Upper lobe of left lung (tissue), 6 donors: Measurements from ENCODE around the gene PCP2. TPM values are rescaled to one million over a fixed set of nuclear protein-coding genes. Genes with fewer than 3 reads are reported as not detected.

Source experiments
- ATAC-seq, 2 donors: fragments of 200-7000 bp; cut with Tn5 transposase; one replicate each; pipeline ENCODE4 v1.9.1; 2022; ENCODE audit warnings: mild to moderate bottlenecking in 2 of 2, moderate library complexity in 2 of 2; ENCODE audit not compliant: low FRiP score in 2 of 2
- DNase-seq, 2 donors: peaks; one replicate each; pipeline ENCODE4 v3.0.0-alpha.2; 2019 to 2020
- H3K27ac ChIP-seq, 4 donors: fragments of 200-600 bp; sonication (generic); one replicate each; pipeline ENCODE4 v1.5.1; 2016 to 2019
- H3K27me3 ChIP-seq, 4 donors: fragments of 200-600 bp; sonication (generic); one replicate each; pipeline ENCODE4 v1.5.1; 2017 to 2019
- H3K36me3 ChIP-seq, 4 donors: fragments of 200-600 bp; sonication (generic); one replicate each; pipeline ENCODE4 v1.5.1; 2016 to 2019
- H3K4me1 ChIP-seq, 4 donors: fragments of 200-600 bp; sonication (generic); one replicate each; pipeline ENCODE4 v1.5.1; 2018 to 2019
- H3K4me3 ChIP-seq, 4 donors: fragments of 200-600 bp; sonication (generic); one replicate each; pipeline ENCODE4 v1.5.1; 2017 to 2019; ENCODE audit warnings: mild to moderate bottlenecking in 2 of 4, moderate library complexity in 1 of 4
- H3K9me3 ChIP-seq, 4 donors: fragments of 200-600 bp; sonication (generic); one replicate each; pipeline ENCODE4 v1.5.1; 2018 to 2019
- EP300 ChIP-seq, 4 donors: sonication (generic); formaldehyde crosslinking; IDR thresholded peaks; one replicate each; pipeline ENCODE4 v1.5.1; 2017; ENCODE audit warnings: antibody characterized with exemption in 4 of 4, control low read depth in 2 of 4
- POLR2A ChIP-seq, 4 donors: fragments of 450-650 bp; IDR thresholded peaks; one replicate each; pipeline ENCODE4 v1.5.1; 2016 to 2017; ENCODE audit warnings: antibody characterized with exemption in 4 of 4, mild to moderate bottlenecking in 2 of 4
- POLR2AphosphoS5 ChIP-seq, 2 donors: sonication (generic); formaldehyde crosslinking; IDR thresholded peaks; one replicate each; pipeline ENCODE4 v1.5.1; 2017; ENCODE audit warnings: antibody characterized with exemption in 2 of 2
- WGBS, 2 donors: methylation state at CpG; one replicate each; pipeline ENCODE4 v1.1.5; 2017 to 2018; 5-methylcytosine and 5-hydroxymethylcytosine counted together
- total RNA-seq, 6 donors: library from RNA; depleted of rRNA in 4 of 6; stranded (reverse); fragments of >200 nt in 4 of 6; gene quantifications; one replicate each; pipeline versions ENCODE4 v1.1.0 to v1.2.1, GENCODE V29; 2016 to 2021
- TF ChIP-seq, protein P1 (sequence below), 6 experiments: fragments of 450-650 bp in 4 of 6; fragments of 200-600 bp in 2 of 6; sonication (generic) in 2 of 6; IDR thresholded peaks; one replicate each; pipeline ENCODE4 v1.5.1; 2016 to 2019; ENCODE audit warnings: antibody characterized with exemption in 6 of 6
- donor health status: DM: no; HTN: no; CAD: no; lungs with moderate emphysema.
- donor health status: DM: no; HTN: yes; CAD: no; lungs with severe emphysema.

PCP2 gene
- total RNA-seq, 6 donors from 2014 or later = 2.3 to 21.0 (median 3.3) TPM; not detected in 1

DNA sequence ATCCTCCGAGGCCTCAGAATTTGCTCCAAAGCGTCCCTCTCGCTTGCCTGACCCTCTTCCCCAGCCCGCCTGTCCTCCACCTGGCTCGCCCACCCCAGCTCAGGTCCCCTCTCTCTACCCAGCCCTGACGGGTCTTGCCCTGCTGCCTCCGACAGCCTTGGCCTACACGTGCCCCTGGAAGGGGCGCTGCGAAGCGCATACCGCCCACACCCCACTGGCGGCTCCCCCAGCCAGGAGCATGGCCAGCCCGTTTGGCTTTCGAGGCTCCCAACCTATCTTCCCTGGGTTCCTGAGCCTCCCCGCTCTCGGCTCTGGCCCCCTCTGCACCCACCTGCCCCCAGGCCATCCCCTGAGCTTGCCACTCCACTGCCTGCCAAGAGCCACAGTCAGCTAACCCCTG is 8.7 kb downstream of the PCP2 start:
- Histone ChIP-seq H3K27me3 (no peaks in the 10 kb centered on the region), H3K27ac (no peak overlapping the region), H3K9me3 (no peaks in the 10 kb centered on the region), H3K4me1 (peaks cover 22 to 34% (median 28%) of the 10 kb centered on the region in 4 donors), H3K4me3 (no peak overlapping the region), H3K36me3 (peaks cover 23 to 77% (median 70%) of the 10 kb centered on the region in 4 donors)
- TF ChIP-seq POLR2A (IDR thresholded peaks at IDR 0.05) (no peak), EP300 (IDR thresholded peaks at IDR 0.05) (no peak), POLR2AphosphoS5 (IDR thresholded peaks at IDR 0.05) (no peak)
- TF ChIP-seq, protein P1, sequence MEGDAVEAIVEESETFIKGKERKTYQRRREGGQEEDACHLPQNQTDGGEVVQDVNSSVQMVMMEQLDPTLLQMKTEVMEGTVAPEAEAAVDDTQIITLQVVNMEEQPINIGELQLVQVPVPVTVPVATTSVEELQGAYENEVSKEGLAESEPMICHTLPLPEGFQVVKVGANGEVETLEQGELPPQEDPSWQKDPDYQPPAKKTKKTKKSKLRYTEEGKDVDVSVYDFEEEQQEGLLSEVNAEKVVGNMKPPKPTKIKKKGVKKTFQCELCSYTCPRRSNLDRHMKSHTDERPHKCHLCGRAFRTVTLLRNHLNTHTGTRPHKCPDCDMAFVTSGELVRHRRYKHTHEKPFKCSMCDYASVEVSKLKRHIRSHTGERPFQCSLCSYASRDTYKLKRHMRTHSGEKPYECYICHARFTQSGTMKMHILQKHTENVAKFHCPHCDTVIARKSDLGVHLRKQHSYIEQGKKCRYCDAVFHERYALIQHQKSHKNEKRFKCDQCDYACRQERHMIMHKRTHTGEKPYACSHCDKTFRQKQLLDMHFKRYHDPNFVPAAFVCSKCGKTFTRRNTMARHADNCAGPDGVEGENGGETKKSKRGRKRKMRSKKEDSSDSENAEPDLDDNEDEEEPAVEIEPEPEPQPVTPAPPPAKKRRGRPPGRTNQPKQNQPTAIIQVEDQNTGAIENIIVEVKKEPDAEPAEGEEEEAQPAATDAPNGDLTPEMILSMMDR (IDR thresholded peaks at IDR 0.05) = no peak
- WGBS, 2 donors = 94% methylated on average over 12 to 16 of the region's 17 CpGs
- ATAC-seq = no peak
- no peak for DNase-seq

DNA sequence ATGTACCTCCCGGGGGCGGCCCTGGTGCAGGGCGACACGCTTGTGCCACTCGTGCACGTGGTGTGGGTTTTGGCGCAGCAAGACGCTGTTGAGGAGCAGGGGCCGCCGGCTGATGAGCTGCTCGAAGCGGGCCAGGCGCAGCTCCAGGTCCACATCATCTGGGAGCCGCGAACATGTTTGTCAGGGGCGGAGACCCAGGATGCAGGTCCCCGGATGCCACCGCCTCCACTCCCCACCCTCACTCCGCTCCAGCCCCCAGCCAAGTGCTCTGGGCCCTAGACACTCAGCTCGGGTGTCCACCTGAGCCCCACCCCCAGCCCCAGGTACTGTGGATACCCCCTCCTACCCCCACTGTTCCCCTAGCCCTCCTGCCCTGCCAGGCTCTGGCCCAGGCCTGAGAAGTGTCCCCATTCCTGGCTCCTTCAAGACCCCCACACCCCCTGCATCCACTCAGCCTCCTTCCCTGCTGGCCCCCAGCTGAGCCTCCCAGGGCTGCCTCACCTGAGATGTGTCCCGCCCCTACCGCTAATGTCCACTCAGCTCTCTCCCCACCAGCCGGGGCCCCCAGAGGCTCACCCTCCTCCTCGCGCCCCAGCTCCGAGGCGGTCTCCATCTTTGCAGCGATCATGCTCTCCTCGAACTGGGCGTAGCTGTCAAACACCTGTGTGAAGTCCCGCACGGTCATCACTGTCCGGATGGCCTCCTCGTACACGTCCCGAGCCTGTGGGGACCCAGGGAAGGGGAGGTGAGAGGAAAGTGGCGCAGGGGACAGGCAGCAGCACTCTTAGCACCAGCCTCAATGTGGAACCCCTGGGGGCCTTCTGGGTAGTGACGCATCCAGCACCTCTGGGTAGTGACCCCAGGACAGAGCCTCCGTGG is 9.6 kb downstream of the PCP2 start:
- no peak overlapping the region for H3K27ac ChIP-seq
- no peak for DNase-seq
- H3K9me3 ChIP-seq = no peaks in the 10 kb centered on the region
- WGBS, 2 donors = 95 to 98% methylated on average over 28 to 33 of the region's 39 CpGs
- no peak overlapping the region for H3K4me3 ChIP-seq
- H3K4me1 ChIP-seq = peaks cover 22 to 36% (median 30%) of the 10 kb centered on the region in 4 donors
- no peak for ATAC-seq
- no peaks in the 10 kb centered on the region for H3K27me3 ChIP-seq
- TF ChIP-seq POLR2AphosphoS5 (IDR thresholded peaks at IDR 0.05) = no peak
- no peak for TF ChIP-seq POLR2A (IDR thresholded peaks at IDR 0.05)
- peaks cover 23 to 85% (median 76%) of the 10 kb centered on the region in 4 donors for H3K36me3 ChIP-seq

DNA sequence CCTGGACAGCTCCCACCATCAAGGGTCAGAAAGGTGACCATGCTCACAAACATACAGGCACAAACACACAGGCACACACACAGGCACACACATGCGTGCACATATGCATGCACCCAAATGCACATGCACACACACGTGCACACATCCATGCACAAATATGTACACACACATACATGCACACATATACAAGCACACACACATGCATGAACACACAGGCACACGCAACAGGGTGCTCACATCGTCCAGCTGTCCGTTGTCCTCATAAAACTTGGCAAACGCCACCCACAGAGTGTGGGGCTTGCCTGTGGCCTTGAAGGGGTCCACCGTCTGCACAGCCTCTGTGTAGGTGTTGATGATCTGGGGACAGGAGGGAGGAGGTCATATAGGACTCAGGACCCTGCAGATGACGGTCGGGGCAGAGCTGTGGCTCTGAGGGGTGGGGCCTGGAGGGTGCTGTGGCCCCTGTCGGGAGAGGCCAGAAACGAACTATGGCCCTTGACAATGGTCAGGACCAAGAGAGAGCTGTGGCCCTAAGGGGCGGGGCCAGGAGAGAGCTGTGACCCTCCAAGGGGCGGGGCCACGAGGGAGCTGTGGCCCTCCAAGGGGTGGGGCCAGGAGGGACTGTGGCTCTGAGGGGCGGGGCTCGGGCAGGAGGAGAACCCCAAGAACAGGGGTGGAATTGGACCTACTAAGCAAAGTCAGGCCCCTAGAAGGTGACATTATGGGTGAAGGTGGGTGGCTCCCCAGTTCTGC is 10.4 kb downstream of the PCP2 start:
- 84% methylated on average over 13 to 15 of the region's 16 CpGs for WGBS, 2 donors
- no peaks in the 10 kb centered on the region for H3K27me3 ChIP-seq
- TF ChIP-seq EP300 (IDR thresholded peaks at IDR 0.05) (no peak), POLR2AphosphoS5 (IDR thresholded peaks at IDR 0.05) (no peak), POLR2A (IDR thresholded peaks at IDR 0.05) (no peak)
- TF ChIP-seq, protein P1 (IDR thresholded peaks at IDR 0.05) = no peak
- peaks cover 23 to 93% (median 79%) of the 10 kb centered on the region in 4 donors for H3K36me3 ChIP-seq
- DNase-seq = no peak
- peaks cover 19 to 35% (median 29%) of the 10 kb centered on the region in 4 donors for H3K4me1 ChIP-seq
- ATAC-seq = no peak
- H3K9me3 ChIP-seq = no peaks in the 10 kb centered on the region
- no peak overlapping the region for H3K27ac ChIP-seq
- no peak overlapping the region for H3K4me3 ChIP-seq

DNA sequence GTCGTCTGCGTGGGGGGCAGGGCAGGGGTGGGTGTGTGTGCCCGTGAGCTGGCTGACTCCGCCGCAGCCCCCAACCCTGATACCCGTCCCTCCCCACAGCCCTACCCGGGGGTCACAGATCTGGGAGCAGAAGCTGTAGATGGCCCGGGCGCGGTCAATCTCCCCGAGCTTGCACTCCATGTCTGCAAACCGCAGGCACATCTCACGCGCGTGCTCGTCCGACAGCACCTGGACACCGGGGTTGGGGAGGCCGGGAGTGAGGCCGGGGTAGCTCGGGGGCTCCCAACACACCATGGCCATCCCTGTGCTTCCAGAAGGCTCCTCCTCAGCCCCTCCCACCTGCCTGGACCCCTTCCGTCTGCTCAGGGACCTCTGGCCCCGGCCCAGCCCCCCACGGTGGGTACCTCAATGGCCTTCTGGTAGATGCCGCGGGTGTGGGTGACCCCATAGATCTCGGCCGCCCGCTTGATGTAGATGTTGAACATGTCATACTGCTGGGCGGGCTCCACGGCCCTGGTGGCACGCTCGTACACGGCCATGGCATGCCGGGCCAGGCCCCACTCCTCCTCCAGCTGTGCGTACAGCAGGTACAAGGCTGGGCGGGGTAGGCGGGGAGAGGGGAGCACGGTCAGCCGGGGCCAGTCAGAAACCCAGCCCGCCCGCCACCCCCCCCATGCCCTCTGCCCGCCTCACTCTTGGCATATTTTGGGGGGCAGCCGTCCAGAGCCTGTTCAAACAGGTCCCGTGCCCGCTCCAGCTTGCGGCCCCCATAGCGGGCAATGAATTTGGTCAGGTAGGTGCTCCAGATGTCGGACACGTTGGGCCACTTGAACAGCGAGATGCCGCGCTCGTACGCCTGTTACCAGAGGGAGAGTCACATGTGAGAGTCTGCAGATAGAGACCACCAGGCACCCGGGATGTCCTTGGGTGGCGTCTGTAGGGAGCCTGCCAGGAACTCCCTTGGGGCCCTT is 12.8 kb downstream of the PCP2 start:
- H3K9me3 ChIP-seq = no peaks in the 10 kb centered on the region
- no peak for TF ChIP-seq EP300 (IDR thresholded peaks at IDR 0.05)
- TF ChIP-seq, protein P1 (IDR thresholded peaks at IDR 0.05) = no peak
- no peak for TF ChIP-seq POLR2A (IDR thresholded peaks at IDR 0.05)
- no peak for TF ChIP-seq POLR2AphosphoS5 (IDR thresholded peaks at IDR 0.05)
- DNase-seq (peak in 1 of 2 donors; percentile 82), ATAC-seq (no peak)
- H3K27ac ChIP-seq = peak overlapping the region; percentile 78 to 94 (median 86)
- WGBS, 2 donors = 96 to 97% methylated on average over 6 to 49 of the region's 57 CpGs
- H3K4me3 ChIP-seq = no peak overlapping the region
- peaks cover 10 to 39% (median 32%) of the 10 kb centered on the region in 4 donors for H3K4me1 ChIP-seq
- no peaks in the 10 kb centered on the region for H3K27me3 ChIP-seq
- peaks cover 23 to 86% (median 69%) of the 10 kb centered on the region in 4 donors for H3K36me3 ChIP-seq
